Hepatic stellate cell (primary cell): ENCODE results near the gene COASY.
"Not testable (repeated sequence)": the region's sequence is repeated elsewhere in the genome, so short reads cannot be mapped to it uniquely, and the experiment has no call there.

Experiments
- DNase-seq: peaks from one replicate; pipeline ENCODE4 v3.0.0; 2011; ENCODE audit warnings: low spot score

The COASY gene

GRCh38 chr17:42531455-42532354 lies 30.2 kb upstream of the COASY start:
- no peak for DNase-seq

GRCh38 chr17:42535155-42536047 lies 26.5 kb upstream of the COASY start:
- no peak for DNase-seq

- DNase-seq = peak; percentile 99
Observed at GRCh38 chr17:42536048-42536371, 25.9 kb upstream of the COASY start, which contains the start of gene NAGLU. Gene NAGLU (plus strand): TSS chr17:42536241. CDS start chr17:42536273, 32 bp downstream.

GRCh38 chr17:42536372-42537155 lies 25.4 kb upstream of the COASY start:
- DNase-seq = peak; percentile 96

GRCh38 chr17:42537156-42537805 lies 24.7 kb upstream of the COASY start:
- no peak for DNase-seq

- DNase-seq = no peak
Observed at GRCh38 chr17:42537826-42538451, 24.0 kb upstream of the COASY start.

- DNase-seq = no peak
Observed at GRCh38 chr17:42538482-42538881, 23.5 kb upstream of the COASY start.

- not testable (repeated sequence) for DNase-seq
Observed at GRCh38 chr17:42540558-42540957, 21.4 kb upstream of the COASY start.

GRCh38 chr17:42541041-42541833 lies 20.7 kb upstream of the COASY start:
- DNase-seq = no peak

GRCh38 chr17:42543190-42544079 lies 18.5 kb upstream of the COASY start:
- no peak for DNase-seq

GRCh38 chr17:42544874-42545283 lies 17.1 kb upstream of the COASY start:
- DNase-seq = no peak

GRCh38 chr17:42545755-42546505 lies 16.0 kb upstream of the COASY start:
- DNase-seq = not testable (repeated sequence)

GRCh38 chr17:42547001-42547461 lies 14.9 kb upstream of the COASY start:
- no peak for DNase-seq

- no peak for DNase-seq
Observed at GRCh38 chr17:42547698-42548069, 14.3 kb upstream of the COASY start.

- no peak for DNase-seq
Observed at GRCh38 chr17:42548070-42548837, 13.7 kb upstream of the COASY start.

- no peak for DNase-seq
Observed at GRCh38 chr17:42548993-42549755, 12.8 kb upstream of the COASY start.

- not testable (repeated sequence) for DNase-seq
Observed at GRCh38 chr17:42552736-42553135, 9.2 kb upstream of the COASY start, which contains the start of gene HSD17B1. Gene HSD17B1 (plus strand): TSS chr17:42552923. CDS start chr17:42552934, 11 bp downstream.
